ENCODE data around the gene OR52E4.

- TF ChIP-seq CTCF (IDR thresholded peaks at IDR 0.05) (no peak), POLR2A (IDR thresholded peaks at IDR 0.05) (no peak), POLR2AphosphoS5 (IDR thresholded peaks at IDR 0.05) (no peak), EP300 (IDR thresholded peaks at IDR 0.05; ENCODE audit: low read depth) (no peak)
Measured at GRCh38 chr11:5923427-5923776, 43.0 kb downstream of the OR52E4 start.

All from transverse colon (tissue), 4 donors.